HG03520 (cell line): ENCODE measurements around the gene HOXA7.

Experiments used
- ATAC-seq: cut with Tn5 transposase; IDR thresholded peaks from one replicate; pipeline ENCODE4 v1.9.1; 2021; ENCODE audit warnings: mild to moderate bottlenecking, moderate library complexity; ENCODE audit not compliant: unreplicated experiment

HOXA7 gene

GRCh38 chr7:27138472-27138871 lies 18.0 kb downstream of the HOXA7 start:
- ATAC-seq = no peak

GRCh38 chr7:27137640-27138315 lies 18.7 kb downstream of the HOXA7 start:
- no peak for ATAC-seq

- ATAC-seq = no peak
Observed at GRCh38 chr7:27134392-27134791, 22.1 kb downstream of the HOXA7 start.

GRCh38 chr7:27133409-27134231 lies 22.9 kb downstream of the HOXA7 start:
- no peak for ATAC-seq

- ATAC-seq = no peak
Observed at GRCh38 chr7:27132978-27133377, 23.5 kb downstream of the HOXA7 start.

- ATAC-seq = no peak
Observed at GRCh38 chr7:27132214-27132613, 24.3 kb downstream of the HOXA7 start.

GRCh38 chr7:27131390-27131819 lies 25.1 kb downstream of the HOXA7 start:
- ATAC-seq = no peak

- ATAC-seq = no peak
Observed at GRCh38 chr7:27130540-27131389, 25.7 kb downstream of the HOXA7 start, which contains the start of gene HOXA4. Gene HOXA4 (minus strand): TSS chr7:27130757. CDS start chr7:27130733, 24 bp downstream.

- ATAC-seq = no peak
Observed at GRCh38 chr7:27129729-27130539, 26.5 kb downstream of the HOXA7 start.

- ATAC-seq = no peak
Observed at GRCh38 chr7:27128776-27129728, 27.4 kb downstream of the HOXA7 start.

GRCh38 chr7:27128034-27128433 lies 28.4 kb downstream of the HOXA7 start:
- ATAC-seq = no peak

- no peak for ATAC-seq
Observed at GRCh38 chr7:27126596-27127327, 29.7 kb downstream of the HOXA7 start.

- no peak for ATAC-seq
Observed at GRCh38 chr7:27125986-27126394, 30.5 kb downstream of the HOXA7 start.

- no peak for ATAC-seq
Observed at GRCh38 chr7:27124902-27125689, 31.4 kb downstream of the HOXA7 start.

- no peak for ATAC-seq
Observed at GRCh38 chr7:27124096-27124901, 32.2 kb downstream of the HOXA7 start.

GRCh38 chr7:27123477-27124053 lies 32.9 kb downstream of the HOXA7 start:
- ATAC-seq = no peak
